WTC11 (cell line): ENCODE results near the gene GDPD2. TPM values are rescaled to one million over a fixed set of nuclear protein-coding genes. Genes with fewer than 3 reads are reported as not detected.

Source experiments
- ATAC-seq: fragments of 200-7000 bp; cut with Tn5 transposase; 2 replicates; pipeline ENCODE4 v1.10.0; 2021; ENCODE audit warnings: mild to moderate bottlenecking, moderate library complexity
- CTCF ChIA-PET: fragments of 300-600 bp; sonication (Branson Sonifier 250); formaldehyde crosslinking; loops from one replicate; lab custom pipeline; 2021; ENCODE audit warnings: antibody characterized with exemption; lab: Charles Lee
- POLR2A ChIA-PET: fragments of 350-600 bp; sonication (Branson Sonifier 250); formaldehyde crosslinking; loops from one replicate; lab custom pipeline; 2021; ENCODE audit warnings: antibody characterized with exemption; lab: Charles Lee
- DNase-seq: peaks from one replicate; pipeline ENCODE4 v3.0.0; 2021; ENCODE audit warnings: low spot score
- H3K27ac Mint-ChIP-seq: 2 replicates; pipeline ENCODE4 v1.8.0; 2021; ENCODE audit warnings: mixed read lengths
- H3K27me3 Mint-ChIP-seq: 2 replicates; pipeline ENCODE4 v1.8.0; 2021; ENCODE audit warnings: low read depth, mild to moderate bottlenecking, moderate library complexity, mixed read lengths
- H3K36me3 Mint-ChIP-seq: 2 replicates; pipeline ENCODE4 v1.8.0; 2021; ENCODE audit warnings: mixed read lengths
- H3K4me1 Mint-ChIP-seq: 2 replicates; pipeline ENCODE4 v1.8.0; 2022; ENCODE audit warnings: mixed read lengths
- H3K4me3 Mint-ChIP-seq: 2 replicates; pipeline ENCODE4 v1.8.0; 2021; ENCODE audit warnings: mild to moderate bottlenecking, moderate library complexity, mixed read lengths
- H3K9me3 Mint-ChIP-seq: 2 replicates; pipeline ENCODE4 v1.8.0; 2021; ENCODE audit warnings: mixed read lengths
- ATF1 ChIP-seq: sonication (generic); formaldehyde crosslinking; IDR thresholded peaks from 2 replicates; pipeline ENCODE4 v1.8.1; 2023; ENCODE audit warnings: mild to moderate bottlenecking, moderate library complexity, missing genetic modification reagents
- ERG ChIP-seq: fragments of 250-450 bp; sonication (Bioruptor Pico); IDR thresholded peaks from 2 replicates; pipeline ENCODE4 v1.8.0; 2021; ENCODE audit warnings: mild to moderate bottlenecking
- FOXP4 ChIP-seq: sonication (generic); formaldehyde crosslinking; IDR thresholded peaks from 2 replicates; pipeline ENCODE4 v1.8.0; 2022; ENCODE audit warnings: mild to moderate bottlenecking, missing genetic modification reagents
- NR2C2 ChIP-seq: sonication (generic); formaldehyde crosslinking; IDR thresholded peaks from 2 replicates; pipeline ENCODE4 v1.8.0; 2022; ENCODE audit warnings: mild to moderate bottlenecking, missing genetic modification reagents
- SMAD3 ChIP-seq: sonication (generic); formaldehyde crosslinking; IDR thresholded peaks from 2 replicates; pipeline ENCODE4 v1.8.0; 2022; ENCODE audit warnings: missing genetic modification reagents, mild to moderate bottlenecking, borderline replicate concordance
- SMAD4 ChIP-seq: sonication (generic); formaldehyde crosslinking; IDR thresholded peaks from 2 replicates; pipeline ENCODE4 v1.8.0; 2022; ENCODE audit warnings: mild to moderate bottlenecking, missing genetic modification reagents
- SP1 ChIP-seq: sonication (generic); formaldehyde crosslinking; conservative IDR thresholded peaks from 2 replicates; pipeline ENCODE4 v1.8.1; 2022; ENCODE audit warnings: missing genetic modification reagents
- ZBTB43 ChIP-seq: sonication (generic); formaldehyde crosslinking; IDR thresholded peaks from 2 replicates; pipeline ENCODE4 v1.8.1; 2023; ENCODE audit warnings: mild to moderate bottlenecking, missing genetic modification reagents
- ZMAT4 ChIP-seq: fragments of 250-450 bp; sonication (Bioruptor Pico); IDR thresholded peaks from 2 replicates; pipeline ENCODE4 v1.9.0; 2021; ENCODE audit warnings: mild to moderate bottlenecking
- ZNF232 ChIP-seq: sonication (generic); formaldehyde crosslinking; IDR thresholded peaks from 2 replicates; pipeline ENCODE4 v1.8.0; 2022; ENCODE audit warnings: mild to moderate bottlenecking, missing genetic modification reagents
- ZNF396 ChIP-seq: fragments of 250-450 bp; sonication (Bioruptor Pico); IDR thresholded peaks from 2 replicates; pipeline ENCODE4 v1.8.0; 2021; ENCODE audit warnings: mild to moderate bottlenecking, moderate library complexity, borderline replicate concordance
- ZNF416 ChIP-seq: fragments of 250-450 bp; sonication (Bioruptor Pico); IDR thresholded peaks from 2 replicates; pipeline ENCODE4 v1.9.0; 2021; ENCODE audit warnings: mild to moderate bottlenecking, inconsistent platforms
- ZNF423 ChIP-seq: fragments of 250-450 bp; sonication (Bioruptor Pico); IDR thresholded peaks from 2 replicates; pipeline ENCODE4 v2.1.2; 2022; ENCODE audit warnings: mild to moderate bottlenecking, moderate library complexity
- ZNF671 ChIP-seq: fragments of 250-450 bp; sonication (Bioruptor Pico); IDR thresholded peaks from 2 replicates; pipeline ENCODE4 v1.8.0; 2021; ENCODE audit warnings: mild to moderate bottlenecking
- total RNA-seq: library from RNA; stranded (reverse); gene quantifications from 3 replicates; pipeline ENCODE4 v1.2.3, GENCODE V29; 2021
- TF ChIP-seq, protein P1 (sequence below): fragments of 250-450 bp; sonication (Bioruptor Pico); IDR thresholded peaks from 2 replicates; pipeline ENCODE4 v2.1.2; 2022; ENCODE audit warnings: mild to moderate bottlenecking, moderate library complexity
- TF ChIP-seq, protein P2 (sequence below): fragments of 200-600 bp; IDR thresholded peaks from 2 replicates; pipeline ENCODE4 v1.8.0; 2022; ENCODE audit warnings: antibody characterized with exemption

GDPD2 gene
- total RNA-seq, 1 experiment from 2014 or later: 7.0 TPM

DNA sequence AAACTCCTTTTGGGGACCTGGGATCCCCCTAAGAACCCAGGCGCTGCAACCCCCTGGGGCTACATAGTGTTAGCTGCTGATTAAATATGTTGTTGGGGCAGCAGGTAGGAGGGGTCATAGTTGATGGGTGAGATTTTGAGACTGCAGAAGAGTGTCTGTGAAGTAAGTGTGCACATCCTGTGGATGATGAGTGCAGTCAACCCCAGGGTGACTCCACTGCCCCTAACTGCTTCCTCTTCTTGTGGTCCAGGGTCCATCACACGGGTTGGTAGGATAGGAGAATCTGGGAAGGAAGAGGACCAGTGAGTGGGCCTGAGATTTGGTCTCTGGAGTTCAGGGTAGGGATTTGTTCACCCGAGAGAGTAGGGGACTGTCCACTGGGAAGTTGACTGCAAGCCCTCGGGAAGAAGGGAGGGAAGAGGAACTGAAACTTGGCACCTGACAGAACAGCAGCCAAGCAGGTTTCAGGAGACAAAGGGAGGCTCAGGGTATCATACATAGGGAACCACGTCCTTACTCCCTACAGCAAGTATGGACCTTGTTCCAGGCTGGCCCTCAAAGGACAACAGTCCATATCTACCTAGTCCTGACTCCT is 30.0 kb downstream of the GDPD2 start (continued):
- TF ChIP-seq ZBTB43 (CRISPR knock-in tag): no peak
- no peak for TF ChIP-seq ZMAT4
- no peak for TF ChIP-seq SMAD3 (CRISPR knock-in tag)

DNA sequence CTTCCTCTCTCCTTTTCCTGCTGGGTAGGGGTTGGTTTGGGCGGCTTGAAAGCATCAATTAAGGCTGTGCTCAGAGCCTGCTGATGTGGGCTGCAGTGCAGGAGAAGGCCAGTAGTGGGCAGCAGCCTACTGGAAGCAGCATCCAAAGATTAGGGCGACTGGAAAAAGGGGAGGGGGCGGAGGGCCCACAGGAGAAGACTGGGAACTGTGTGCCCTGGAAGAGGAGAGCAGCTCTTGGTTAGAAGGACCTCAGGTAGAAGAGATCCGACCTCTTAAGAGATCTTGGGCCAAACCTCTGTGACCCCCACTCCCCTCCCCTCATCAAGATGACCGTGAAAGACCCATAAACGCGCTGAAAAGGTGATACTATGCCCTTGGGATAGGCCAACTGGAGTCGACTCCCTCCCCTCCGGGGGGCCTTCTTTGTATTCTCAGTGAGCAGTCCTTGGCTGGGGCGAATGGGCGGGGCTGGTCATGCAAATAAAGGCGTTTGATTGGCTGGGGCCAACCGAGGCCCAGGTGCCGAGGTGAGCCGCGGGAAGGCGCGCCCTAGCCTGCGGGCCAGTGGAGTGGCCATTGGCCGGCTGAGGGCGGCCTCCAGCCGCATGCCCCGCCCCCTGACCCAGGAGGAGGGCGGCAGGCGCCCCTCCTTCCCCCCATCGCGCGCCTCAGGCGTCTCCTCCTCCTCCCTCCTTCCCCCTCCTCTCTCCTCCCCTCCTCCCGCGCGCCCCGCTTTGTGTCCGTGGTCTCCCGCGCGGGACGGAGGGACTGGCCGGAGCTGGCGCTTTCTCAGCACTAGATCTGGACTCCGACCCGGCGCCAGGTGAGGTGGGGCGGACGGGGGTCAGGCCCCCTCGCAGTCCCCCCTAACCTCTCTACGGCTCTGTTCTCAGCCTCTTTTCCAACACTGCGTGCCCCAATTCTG is 31.6 kb downstream of the GDPD2 start:
- POLR2A ChIA-PET: interaction anchor here (0.6 to 1.0 kb wide), 4 partner anchors 21 to 515 kb away, joined by 3 to 8 read pairs (median 3); partner anchors contain the start of gene GDPD2
- CTCF ChIA-PET: interaction anchor here (0.6 to 1.9 kb wide), 16 partner anchors 12 to 515 kb away, joined by 3 to 9 read pairs (median 3); partner anchors contain the start of genes GDPD2, KIF4A and PDZD11
- no peaks in the 10 kb centered on the region; the same call in 1 of the 2 replicates for H3K27me3 Mint-ChIP-seq

DNA sequence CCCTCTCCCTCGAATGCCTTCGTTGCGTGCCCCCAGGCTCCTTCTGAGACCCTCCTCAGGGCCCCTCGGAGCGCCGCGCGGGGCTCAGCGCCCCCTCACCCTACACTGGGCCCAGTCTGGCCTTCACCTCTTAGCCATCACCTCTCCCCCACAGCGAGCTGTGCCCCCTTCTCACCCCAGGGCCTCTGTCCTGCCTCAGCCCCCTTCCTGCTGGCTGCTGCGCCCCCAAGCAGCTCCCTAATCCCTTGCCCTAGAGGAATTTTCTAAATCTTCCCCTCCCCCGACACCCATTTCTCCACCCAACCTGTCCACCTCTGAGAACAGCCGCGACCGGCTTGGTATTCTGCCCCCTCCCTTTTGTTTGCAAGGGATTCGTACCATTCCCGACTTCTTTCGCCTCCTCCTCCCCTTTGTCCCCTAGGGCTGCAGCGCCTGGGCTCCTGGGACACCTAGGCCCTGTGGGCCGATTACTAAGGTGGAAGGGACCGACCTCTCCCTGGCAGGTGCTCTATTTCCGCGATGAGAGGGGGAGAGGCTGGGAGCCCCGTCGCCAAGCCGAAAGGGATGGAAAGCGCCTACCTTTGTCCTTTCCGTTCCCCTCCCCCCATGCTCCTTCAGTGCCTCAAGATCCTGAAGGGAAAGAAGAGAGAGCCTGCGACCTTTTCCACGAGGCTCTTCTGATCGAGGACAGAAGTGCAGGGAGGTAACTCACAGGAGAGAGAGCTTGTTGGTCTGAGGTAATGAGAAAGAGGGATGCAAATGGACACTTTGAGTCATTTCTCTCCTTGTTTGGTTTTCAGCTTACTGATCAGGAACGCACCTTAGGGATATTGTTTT is 32.5 kb downstream of the GDPD2 start:
- Mint-ChIP-seq H3K4me3 (peak overlapping the region; percentile 92), H3K9me3 (no peaks in the 10 kb centered on the region), H3K27ac (peak overlapping the region; percentile 83), H3K4me1 (peaks cover 50% of the 10 kb centered on the region), H3K27me3 (no peaks in the 10 kb centered on the region), H3K36me3 (peaks cover 12% of the 10 kb centered on the region)
- DNase-seq (peak; percentile 36), ATAC-seq (peak; percentile 1; the same call in 1 of the 2 replicates)
- ChIA-PET CTCF (interaction anchor here (0.6 to 1.9 kb wide), 4 partner anchors 19 to 209 kb away, joined by 3 to 9 read pairs (median 6); partner anchors contain the start of genes GDPD2, KIF4A and PDZD11), POLR2A (interaction anchor here (0.6 kb wide), 1 partner anchor 30 kb away, joined by 8 read pairs; no protein-coding TSS in a partner anchor)
- TF ChIP-seq ATF1 (no peak), ZNF671 (CRISPR knock-in tag) (no peak), FOXP4 (CRISPR knock-in tag) (no peak), ZNF396 (CRISPR knock-in tag) (no peak), ERG (CRISPR knock-in tag) (no peak), ZNF416 (CRISPR knock-in tag) (no peak), NR2C2 (CRISPR knock-in tag) (no peak), ZNF232 (CRISPR knock-in tag) (no peak)
- TF ChIP-seq, protein P1, sequence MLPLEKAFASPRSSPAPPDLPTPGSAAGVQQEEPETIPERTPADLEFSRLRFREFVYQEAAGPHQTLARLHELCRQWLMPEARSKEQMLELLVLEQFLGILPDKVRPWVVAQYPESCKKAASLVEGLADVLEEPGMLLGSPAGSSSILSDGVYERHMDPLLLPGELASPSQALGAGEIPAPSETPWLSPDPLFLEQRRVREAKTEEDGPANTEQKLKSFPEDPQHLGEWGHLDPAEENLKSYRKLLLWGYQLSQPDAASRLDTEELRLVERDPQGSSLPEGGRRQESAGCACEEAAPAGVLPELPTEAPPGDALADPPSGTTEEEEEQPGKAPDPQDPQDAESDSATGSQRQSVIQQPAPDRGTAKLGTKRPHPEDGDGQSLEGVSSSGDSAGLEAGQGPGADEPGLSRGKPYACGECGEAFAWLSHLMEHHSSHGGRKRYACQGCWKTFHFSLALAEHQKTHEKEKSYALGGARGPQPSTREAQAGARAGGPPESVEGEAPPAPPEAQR (CRISPR knock-in tag): no peak
- TF ChIP-seq, protein P2, sequence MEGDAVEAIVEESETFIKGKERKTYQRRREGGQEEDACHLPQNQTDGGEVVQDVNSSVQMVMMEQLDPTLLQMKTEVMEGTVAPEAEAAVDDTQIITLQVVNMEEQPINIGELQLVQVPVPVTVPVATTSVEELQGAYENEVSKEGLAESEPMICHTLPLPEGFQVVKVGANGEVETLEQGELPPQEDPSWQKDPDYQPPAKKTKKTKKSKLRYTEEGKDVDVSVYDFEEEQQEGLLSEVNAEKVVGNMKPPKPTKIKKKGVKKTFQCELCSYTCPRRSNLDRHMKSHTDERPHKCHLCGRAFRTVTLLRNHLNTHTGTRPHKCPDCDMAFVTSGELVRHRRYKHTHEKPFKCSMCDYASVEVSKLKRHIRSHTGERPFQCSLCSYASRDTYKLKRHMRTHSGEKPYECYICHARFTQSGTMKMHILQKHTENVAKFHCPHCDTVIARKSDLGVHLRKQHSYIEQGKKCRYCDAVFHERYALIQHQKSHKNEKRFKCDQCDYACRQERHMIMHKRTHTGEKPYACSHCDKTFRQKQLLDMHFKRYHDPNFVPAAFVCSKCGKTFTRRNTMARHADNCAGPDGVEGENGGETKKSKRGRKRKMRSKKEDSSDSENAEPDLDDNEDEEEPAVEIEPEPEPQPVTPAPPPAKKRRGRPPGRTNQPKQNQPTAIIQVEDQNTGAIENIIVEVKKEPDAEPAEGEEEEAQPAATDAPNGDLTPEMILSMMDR: no peak

More for the DNA sequence above, 31.6 kb downstream of the GDPD2 start:
- ATAC-seq (peak; percentile 85), DNase-seq (peak; percentile 91)
- H3K9me3 Mint-ChIP-seq: no peaks in the 10 kb centered on the region
- peaks cover 7% of the 10 kb centered on the region for H3K36me3 Mint-ChIP-seq
- TF ChIP-seq ZNF423 (CRISPR knock-in tag) (peak; percentile 69; the same call in 1 of the 2 replicates), SP1 (CRISPR knock-in tag) (peak; percentile 39; the same call in 1 of the 2 replicates), SMAD4 (CRISPR knock-in tag) (no peak)
- TF ChIP-seq, protein P2: peak; percentile 54
- peak overlapping the region; percentile 79 for H3K27ac Mint-ChIP-seq
- peak overlapping the region; percentile 92 for H3K4me3 Mint-ChIP-seq
- H3K4me1 Mint-ChIP-seq: peaks cover 46% of the 10 kb centered on the region
